DMS 273 treated with DMSO at 0.1 percent for 48 hours (cell line): ENCODE results near the gene CAMK2N1.

Source experiments
- DNase-seq: peaks from one replicate; lab custom pipeline; 2025; lab: John Stamatoyannopoulos, UW

Gene CAMK2N1

GRCh38 chr1:20478057-20478635 is 7.9 kb downstream of the CAMK2N1 start:
- no peak for DNase-seq

DNA sequence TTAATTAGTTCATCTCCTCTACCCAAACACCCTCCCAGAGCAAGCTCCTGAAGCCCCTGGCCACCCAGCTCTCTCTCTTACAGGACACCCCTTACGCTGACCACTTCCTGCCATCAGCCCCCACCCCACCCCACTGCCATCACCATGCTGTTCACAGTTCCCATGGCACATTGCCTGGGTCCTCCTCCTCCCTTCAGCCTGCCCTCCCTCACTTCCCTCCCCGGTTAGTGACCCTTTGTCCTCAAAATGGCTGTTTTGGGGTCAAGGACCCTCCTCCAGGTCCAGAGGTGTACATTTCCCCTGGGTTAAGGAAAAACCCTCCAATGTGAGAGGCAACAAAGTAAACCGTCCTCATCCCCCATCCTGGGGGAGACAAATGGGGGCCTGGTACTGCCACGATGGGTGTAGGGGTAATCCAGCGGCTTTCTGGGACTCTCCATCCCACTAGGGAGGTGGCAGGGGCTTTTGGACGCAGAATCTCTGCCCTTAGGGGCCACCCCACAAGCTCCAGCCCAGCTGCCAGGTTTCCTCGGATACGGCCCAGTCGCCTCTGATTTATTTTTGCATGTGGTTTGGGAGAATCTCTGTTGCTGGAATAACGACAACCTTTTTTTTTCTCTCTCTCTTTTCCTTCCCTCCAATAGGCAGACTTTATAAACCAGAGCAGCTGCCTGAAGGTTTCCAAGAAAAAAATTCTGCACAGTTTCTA is 8.5 kb downstream of the CAMK2N1 start:
- no peak for DNase-seq

DNA sequence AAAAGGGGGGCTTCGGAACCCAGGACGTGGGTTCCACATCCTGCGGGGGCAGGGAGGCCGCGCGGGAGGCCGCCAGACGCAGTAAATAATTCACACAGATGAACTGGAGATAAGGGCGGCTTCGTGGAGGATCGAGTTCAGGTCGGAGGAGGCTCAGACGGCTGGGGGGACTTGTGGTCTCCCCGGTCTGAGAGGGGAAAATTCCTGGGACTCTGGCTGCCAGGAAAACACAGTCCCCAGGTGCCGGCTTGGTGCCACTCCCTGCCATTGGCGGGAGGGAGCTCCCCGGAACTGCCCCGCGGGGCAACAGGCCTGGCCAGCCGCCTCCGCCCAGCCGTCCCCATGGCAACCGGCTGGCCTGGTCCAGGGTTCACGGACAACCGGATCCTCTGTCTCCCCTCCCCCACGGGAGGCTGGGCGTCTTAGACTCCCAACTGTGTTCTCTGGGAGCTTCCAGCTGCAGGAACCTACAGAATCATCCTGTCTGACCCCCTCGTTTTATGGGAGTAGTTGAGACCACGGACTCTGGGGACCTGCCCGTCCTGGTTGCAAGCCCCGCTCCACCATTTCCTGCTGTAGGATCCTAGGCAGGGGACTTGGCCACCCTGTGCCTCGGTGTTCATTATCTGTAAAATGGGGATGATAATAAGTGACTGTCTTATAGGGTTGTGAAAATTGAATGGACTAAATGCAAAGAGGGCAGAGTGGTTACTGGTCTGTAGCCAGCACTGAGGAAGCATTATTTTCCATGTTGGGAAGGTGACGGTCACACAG is 9.6 kb downstream of the CAMK2N1 start:
- no peak for DNase-seq

GRCh38 chr1:20474996-20475395 is 11.0 kb downstream of the CAMK2N1 start:
- no peak for DNase-seq

DNA sequence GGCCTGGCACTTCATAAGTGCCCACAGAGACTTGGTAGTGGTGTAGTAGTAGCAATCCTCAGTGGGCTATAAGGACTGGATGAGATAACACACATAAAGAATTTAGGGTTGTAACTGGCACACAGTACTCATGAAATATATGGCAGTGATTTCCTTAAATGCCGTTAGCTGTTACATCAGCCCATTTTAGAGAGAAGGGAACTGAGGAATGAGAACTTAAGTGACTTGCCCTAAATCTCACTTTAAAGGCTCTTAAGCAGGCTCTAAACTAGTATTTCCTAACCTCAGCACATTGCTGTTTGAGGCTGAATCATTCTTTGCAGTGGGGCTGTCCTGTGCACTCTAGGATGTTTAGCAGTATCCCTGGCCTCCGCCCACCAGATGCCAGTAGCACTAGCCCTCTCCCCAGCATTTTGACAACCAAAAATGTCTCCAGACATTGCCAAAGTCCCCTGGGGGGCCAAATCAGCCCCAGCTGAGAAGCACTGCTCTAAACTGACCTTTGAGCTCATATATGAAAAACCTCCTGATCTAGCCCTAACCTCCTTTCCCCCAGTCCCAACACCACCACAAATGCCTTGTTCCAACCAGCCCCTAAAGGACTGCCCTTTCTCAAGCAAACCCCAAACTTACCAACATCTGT is 11.6 kb downstream of the CAMK2N1 start:
- no peak for DNase-seq

GRCh38 chr1:20473894-20474293 is 12.1 kb downstream of the CAMK2N1 start:
- DNase-seq = no peak

GRCh38 chr1:20472860-20473711 is 12.9 kb downstream of the CAMK2N1 start:
- no peak for DNase-seq

- no peak for DNase-seq
Observed at GRCh38 chr1:20472121-20472520, 13.9 kb downstream of the CAMK2N1 start.

DNA sequence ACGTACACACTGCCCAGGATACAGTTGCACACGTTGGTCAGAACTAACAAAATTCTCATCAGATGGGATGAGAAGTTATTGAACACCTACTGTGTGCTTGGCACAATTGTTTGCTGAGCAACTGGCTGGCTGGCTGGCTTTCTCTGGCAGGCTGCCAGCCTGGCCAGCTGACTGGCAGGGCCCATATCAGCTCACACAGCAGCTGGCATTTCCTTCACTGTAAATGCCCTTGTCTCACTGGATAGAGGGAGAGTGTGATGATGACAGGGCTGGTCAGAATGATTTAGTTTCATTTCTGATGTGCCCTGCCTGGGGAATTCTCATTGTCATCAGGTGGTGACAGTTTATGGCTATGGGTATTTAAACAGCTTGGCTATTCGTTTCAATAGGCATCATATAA is 15.8 kb downstream of the CAMK2N1 start:
- peak; percentile 29 for DNase-seq

- DNase-seq = no peak
Observed at GRCh38 chr1:20469406-20470076, 16.5 kb downstream of the CAMK2N1 start.

- no peak for DNase-seq
Observed at GRCh38 chr1:20466273-20466672, 19.7 kb downstream of the CAMK2N1 start.

GRCh38 chr1:20465187-20465586 is 20.8 kb downstream of the CAMK2N1 start:
- no peak for DNase-seq

GRCh38 chr1:20463502-20463901 is 22.5 kb downstream of the CAMK2N1 start:
- no peak for DNase-seq

- no peak for DNase-seq
Observed at GRCh38 chr1:20462397-20462796, 23.6 kb downstream of the CAMK2N1 start.

DNA sequence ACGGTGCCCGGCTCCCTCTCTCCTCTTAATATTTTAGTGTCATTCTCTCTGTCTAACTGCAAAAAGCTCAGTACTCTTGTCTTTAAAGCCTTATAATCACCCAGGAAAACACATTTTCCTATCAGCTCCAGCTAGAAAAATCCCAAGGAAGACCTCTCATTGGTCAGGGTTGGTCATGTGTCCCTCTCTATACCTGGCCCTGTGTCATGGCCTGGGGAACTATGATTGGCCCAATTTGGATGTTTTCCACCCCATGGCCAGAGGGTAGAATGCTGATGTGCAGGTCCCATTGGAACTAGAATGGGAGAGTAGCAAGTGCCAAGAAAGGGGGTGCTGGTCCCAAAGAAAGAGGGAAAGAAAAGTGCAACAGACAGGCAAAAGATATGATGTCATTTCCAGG is 27.3 kb downstream of the CAMK2N1 start:
- DNase-seq = no peak

DNA sequence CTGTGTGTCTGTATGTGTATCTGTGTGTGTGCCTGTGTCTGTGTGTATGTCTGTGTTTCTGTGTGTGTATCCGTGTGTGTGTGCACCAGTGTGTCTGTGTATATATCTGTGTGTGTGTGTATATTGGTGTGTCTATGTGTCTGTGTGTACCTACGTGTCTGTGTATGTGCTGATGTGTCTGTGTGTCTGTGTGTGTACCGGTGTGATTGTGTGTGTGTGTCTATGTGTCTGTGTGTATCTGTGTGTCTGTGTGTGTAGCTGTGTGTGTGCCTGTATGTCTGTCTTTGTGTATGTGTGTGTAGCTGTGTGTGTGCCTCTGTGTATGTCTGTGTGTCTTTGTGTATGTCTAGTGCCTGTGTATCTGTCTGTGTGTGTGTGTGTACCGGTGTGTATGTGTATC is 32.0 kb downstream of the CAMK2N1 start:
- DNase-seq = no peak

- no peak for DNase-seq
Observed at GRCh38 chr1:20449735-20450311, 36.2 kb downstream of the CAMK2N1 start.

GRCh38 chr1:20448671-20449071 is 37.3 kb downstream of the CAMK2N1 start:
- no peak for DNase-seq

DNA sequence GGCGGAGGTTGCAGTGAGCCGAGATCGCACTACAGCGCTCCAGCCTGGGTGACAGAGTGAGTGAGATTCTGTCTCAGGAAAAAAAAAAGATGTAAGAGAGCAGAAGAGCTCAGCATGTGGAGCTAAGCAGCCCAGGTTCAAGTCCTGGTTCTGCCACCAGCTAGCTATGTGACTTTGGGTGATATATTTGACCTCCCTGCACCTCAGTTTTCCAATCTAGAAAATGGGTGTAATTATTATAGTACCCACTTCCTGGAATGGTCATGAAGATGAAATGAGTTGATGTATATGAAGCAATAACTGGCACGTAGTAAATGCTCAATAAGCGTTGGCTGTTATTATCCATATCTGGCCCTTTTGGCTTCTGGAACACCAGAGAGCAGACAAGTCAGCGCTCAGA is 38.2 kb downstream of the CAMK2N1 start:
- no peak for DNase-seq

DNA sequence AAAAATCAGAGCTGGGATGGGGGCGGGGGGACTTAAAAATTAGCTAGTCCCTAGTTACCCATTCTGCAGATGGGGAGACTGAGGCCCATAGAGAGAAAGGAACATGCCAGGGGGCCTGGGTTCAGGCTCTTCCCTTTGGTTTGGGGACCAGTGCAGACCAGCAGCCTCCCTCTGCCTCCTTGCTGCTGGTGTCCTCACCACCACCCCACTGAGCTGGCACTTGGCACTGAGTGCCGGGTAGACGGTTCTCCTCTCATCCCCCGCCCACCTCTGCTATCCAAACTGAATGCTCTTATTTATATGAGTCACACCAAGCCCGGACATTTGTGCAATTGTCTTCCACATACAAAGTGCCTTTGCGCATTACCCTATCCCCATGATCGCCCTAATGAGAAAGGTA is 39.2 kb downstream of the CAMK2N1 start:
- DNase-seq = no peak

- DNase-seq = no peak
Observed at GRCh38 chr1:20445956-20446355, 40.1 kb downstream of the CAMK2N1 start.
